Activated CD8-positive, alpha-beta memory T cell treated with anti-CD3 and anti-CD28 coated beads for 36 hours (primary cell): ENCODE results near the gene HLF. TPM values are rescaled to one million over a fixed set of nuclear protein-coding genes. Genes with fewer than 3 reads are reported as not detected.

ENCODE experiments used
- CTCF ChIA-PET: fragments of 350-600 bp; sonication (Branson Sonifier 250); formaldehyde crosslinking; loops from one replicate; lab custom pipeline; 2021; ENCODE audit warnings: antibody characterized with exemption; lab: Charles Lee
- POLR2A ChIA-PET: fragments of 350-600 bp; sonication (Branson Sonifier 250); formaldehyde crosslinking; loops from one replicate; lab custom pipeline; 2021; ENCODE audit warnings: antibody characterized with exemption; lab: Charles Lee
- total RNA-seq, 2 experiments: library from RNA; stranded (reverse); gene quantifications; one replicate each; pipeline ENCODE4 v1.2.3, GENCODE V29; 2021

The HLF gene
- total RNA-seq, 2 experiments from 2014 or later, result 0.36 to 0.51 TPM

- ChIA-PET POLR2A (no interaction called here), CTCF (no interaction called here)
These were observed 18.2 kb upstream of the HLF start for GRCh38 chr17:55246583-55246982.

- POLR2A ChIA-PET, result no interaction called here
- CTCF ChIA-PET, result no interaction called here
These were observed 16.7 kb upstream of the HLF start for GRCh38 chr17:55248077-55248476.

DNA sequence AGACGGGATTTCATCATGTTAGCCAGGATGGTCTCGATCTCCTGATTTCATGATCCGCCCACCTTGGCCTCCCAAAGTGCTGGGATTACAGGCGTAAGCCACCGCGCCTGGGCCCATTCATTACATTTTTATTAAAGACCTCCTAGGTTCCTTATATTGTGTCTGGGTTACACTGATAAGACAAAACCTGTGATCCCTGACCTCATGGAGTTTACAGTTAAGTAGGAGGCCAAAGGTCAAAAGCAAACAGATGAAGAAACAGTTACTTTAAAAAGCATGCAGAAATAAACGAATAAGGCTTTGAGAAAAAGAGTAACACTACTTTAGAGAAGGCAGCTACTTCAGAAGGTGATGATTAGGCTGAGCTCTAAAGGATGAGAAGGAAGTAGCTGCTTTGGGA, 14.9 kb upstream of the HLF start:
- ChIA-PET CTCF (no interaction called here), POLR2A (no interaction called here)

- CTCF ChIA-PET, result no interaction called here
- POLR2A ChIA-PET, result no interaction called here
These were observed 10.4 kb upstream of the HLF start for GRCh38 chr17:55254375-55254774.

GRCh38 chr17:55258578-55259135, 6.1 kb upstream of the HLF start:
- ChIA-PET CTCF (no interaction called here), POLR2A (no interaction called here)

DNA sequence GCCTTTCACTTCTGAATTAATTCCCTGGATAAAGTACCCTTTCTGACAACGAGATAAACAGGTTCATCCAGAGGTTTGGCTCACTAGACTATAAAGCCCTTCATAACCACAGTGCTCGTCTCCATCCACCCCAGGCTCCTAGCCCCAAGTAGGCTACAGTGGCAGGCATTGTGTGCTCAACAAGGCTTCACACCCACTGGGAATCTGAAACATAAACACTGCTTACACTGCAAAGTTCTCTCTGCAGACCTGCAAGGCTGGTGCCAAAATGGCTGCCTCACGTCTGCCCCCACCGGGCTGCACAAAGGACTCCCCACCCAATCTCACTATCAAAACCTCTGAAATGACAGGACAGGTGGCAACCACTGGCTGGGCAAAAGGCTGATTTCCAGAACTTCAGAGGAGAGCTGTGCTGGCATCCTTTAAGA, 5.1 kb upstream of the HLF start:
- CTCF ChIA-PET, result no interaction called here
- POLR2A ChIA-PET, result no interaction called here

DNA sequence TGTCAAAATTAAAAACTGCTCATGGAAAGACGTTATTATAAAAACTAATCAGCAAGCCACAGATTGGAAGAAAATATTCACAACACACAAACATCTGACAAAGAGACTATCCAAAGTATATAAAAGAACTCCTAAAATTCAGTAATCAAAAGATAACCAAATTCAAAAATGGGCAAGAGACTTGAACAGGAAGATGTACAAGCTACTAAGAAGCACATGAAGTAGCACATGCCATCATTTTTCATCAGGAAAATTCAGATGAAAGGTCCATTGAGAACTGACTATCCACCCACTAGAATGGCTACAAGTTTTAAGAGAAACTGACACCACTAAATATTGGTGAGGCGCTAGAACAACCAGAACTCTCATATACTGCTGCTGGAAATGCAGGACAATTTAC, 3.4 kb upstream of the HLF start:
- ChIA-PET CTCF (no interaction called here), POLR2A (no interaction called here)

GRCh38 chr17:55263569-55264277, 1.0 kb upstream of the HLF start:
- ChIA-PET CTCF (interaction anchor here (0.6 to 0.7 kb wide), 2 partner anchors 256 to 267 kb away, joined by 3 read pairs; no protein-coding TSS in a partner anchor), POLR2A (interaction anchor here (0.7 to 1.0 kb wide), 2 partner anchors 25 to 95 kb away, joined by 4 to 6 read pairs; no protein-coding TSS in a partner anchor)

DNA sequence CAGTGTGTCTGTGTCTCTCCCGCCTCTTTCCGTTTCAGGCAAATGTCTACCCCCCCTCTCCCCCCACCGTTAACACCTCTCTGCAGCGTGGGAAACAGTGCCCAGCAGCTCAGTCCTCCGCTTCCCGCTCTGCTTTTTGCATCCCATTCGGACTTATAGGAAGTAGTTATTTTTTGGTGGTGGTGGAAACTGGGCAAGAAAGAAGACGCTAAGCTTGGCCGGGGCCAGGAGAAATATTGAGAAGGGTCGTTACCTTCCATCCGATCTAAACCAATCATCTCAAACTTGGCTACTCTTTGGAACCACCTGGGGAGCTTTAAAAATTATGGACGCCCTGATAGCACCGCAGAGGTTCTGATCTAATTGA, 499 bp upstream of the HLF start:
- ChIA-PET CTCF (interaction anchor here (0.6 to 0.7 kb wide), 2 partner anchors 257 to 267 kb away, joined by 3 read pairs; no protein-coding TSS in a partner anchor), POLR2A (interaction anchor here (0.7 to 1.0 kb wide), 2 partner anchors 26 to 94 kb away, joined by 4 to 6 read pairs; no protein-coding TSS in a partner anchor)

GRCh38 chr17:55265311-55266021, 706 bp downstream of the HLF start:
- CTCF ChIA-PET, result interaction anchor here (1.1 kb wide), 1 partner anchor 10 kb away, joined by 3 read pairs; no protein-coding TSS in a partner anchor
- POLR2A ChIA-PET, result no interaction called here

DNA sequence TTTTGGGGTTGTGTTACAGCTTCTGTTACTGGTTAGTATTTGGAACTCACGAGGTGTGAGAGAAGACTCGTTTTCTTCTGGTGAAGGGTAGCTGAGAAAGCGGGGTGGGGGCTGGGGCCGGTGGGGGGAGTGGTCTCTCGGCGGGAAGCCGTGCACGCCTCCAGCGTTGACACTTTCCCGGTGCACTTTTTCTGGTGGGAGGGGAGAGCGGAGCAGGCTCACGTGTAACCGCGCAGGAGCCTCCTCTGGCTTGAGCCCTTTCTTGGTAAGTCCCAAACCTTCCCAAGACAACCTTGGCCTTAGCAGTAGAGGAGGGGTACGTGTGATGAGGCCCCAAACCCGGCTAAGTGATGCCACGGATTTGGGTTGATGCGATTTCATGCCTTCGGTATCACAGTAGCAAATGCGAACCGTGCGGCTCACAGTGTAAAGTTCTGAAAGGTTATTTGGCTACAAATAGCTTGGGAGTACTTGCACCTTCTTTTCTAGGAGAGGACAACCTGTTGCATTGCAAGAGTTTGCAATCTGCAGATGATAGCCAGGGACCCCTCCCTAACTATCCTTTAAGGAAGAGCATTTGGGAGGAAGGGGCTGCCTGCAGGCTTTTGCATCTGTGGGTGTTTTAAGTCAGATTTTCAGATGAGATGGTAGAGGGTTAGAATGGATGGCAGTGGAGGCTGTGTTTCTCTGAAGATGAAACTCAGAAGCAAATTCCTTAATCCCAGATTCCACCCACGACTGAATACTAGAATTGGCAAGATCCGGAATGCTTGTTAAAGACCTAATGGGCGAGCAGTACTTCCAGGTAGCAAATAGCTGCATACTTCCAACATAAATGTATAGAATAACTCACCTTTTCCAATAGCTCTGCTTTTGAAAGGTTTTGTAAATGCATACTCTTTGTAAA, 1.5 kb downstream of the HLF start:
- CTCF ChIA-PET, result interaction anchor here (1.1 kb wide), 1 partner anchor 9 kb away, joined by 3 read pairs; no protein-coding TSS in a partner anchor

DNA sequence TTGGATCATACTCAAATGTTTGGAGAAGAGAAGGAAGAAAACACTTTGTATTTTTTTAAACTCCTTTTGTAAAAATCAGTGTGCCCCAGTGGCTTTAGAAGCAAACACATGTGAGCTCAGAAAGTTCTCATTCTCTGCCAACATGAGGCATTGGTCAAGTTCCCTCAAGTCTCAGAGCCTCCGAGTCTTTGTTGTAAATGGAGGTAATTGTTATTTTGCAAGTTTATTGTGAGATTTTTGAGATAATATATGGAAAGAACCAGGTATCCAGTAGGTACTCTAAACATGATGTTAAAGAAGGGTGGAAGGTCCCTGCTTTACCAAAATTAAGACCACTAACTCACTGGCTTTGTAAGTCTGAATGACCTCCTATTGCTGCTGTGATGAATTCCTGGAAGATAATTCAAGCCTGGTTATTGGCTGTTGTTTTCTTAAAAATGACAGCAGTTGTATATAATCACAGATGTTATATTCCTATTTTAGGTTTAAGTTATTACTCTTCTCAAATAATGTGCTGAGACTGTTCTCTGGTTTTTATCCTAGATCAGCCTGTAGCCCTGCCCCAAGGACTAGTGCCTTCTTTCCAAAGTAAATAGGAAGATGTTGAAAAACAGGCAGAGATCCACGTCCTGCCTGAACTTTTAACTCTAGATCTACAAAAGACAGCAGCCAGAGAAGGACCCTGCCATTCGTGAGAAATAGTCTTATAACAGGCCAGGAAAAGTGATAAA, 2.4 kb downstream of the HLF start:
- ChIA-PET POLR2A (no interaction called here), CTCF (no interaction called here)

More for the DNA sequence above, 1.5 kb downstream of the HLF start:
- POLR2A ChIA-PET, result no interaction called here

GRCh38 chr17:55267777-55268648, 3.3 kb downstream of the HLF start:
- POLR2A ChIA-PET, result no interaction called here
- CTCF ChIA-PET, result no interaction called here

DNA sequence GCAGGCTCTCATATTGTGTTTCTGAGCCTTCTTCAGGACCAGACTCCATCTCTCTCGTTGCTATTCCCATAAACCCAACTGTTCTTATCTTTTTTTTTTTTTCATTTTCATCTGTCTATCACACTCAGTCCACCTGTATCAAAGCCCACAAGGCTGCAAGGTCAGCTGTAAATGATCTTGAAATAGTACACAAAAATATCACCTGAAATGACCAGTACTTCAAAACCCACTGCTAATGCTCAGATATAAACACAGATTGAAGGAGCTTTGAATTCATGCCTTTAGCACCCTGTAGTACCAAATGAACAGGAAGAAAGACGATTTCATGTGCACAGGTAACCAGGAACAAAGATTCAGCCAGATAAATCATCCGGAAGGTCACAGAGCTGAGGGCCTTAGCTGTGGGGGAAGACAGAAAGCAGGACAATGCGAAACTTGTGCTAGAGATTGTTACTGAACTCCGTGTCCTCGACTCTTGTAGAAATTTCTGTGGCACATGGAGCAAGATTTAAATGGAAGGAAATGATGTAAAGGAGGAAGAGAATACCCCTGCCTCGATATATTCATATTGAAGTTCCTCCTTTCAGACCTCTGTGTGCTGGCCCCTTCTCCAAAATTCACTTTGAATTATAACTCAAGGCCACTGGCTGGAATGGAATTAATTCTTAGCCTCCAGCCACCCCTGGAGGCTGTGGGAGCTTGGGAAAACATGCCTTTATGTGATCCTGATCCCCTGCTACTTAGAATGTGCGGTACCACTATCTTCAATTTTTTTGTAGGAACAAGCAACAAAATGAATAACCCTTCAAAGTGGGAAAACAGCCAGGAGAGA, 4.1 kb downstream of the HLF start:
- ChIA-PET POLR2A (no interaction called here), CTCF (no interaction called here)

DNA sequence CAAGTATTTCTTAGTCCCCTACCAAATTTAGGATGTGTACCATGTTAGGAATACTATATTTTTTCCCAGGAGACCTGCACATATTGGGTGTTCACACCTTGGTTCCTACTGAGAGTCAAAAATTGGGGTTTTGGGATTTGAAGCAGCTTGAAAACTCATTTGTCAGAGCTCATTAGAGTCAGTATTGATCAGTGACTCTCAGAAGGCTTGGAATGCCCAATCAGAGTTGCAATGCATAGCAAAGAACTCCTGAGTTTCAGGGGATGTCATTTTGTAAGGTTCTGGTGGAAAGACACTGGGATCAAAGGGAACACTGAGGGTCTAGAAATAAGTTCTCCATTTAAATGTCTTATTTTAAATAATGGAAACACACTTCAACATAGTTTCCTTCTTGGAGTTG, 5.1 kb downstream of the HLF start:
- ChIA-PET CTCF (interaction anchor here (0.7 kb wide), 1 partner anchor 25 kb away, joined by 6 read pairs; no protein-coding TSS in a partner anchor), POLR2A (no interaction called here)

GRCh38 chr17:55271223-55271571, 6.4 kb downstream of the HLF start:
- ChIA-PET POLR2A (no interaction called here), CTCF (no interaction called here)
